Right lobe of liver (tissue), 4 donors: ENCODE results near the gene FRK.

Experiments
- POLR2A ChIP-seq: fragments of 450-650 bp; IDR thresholded peaks from one replicate; pipeline ENCODE4 v1.6.1; 2017; ENCODE audit warnings: antibody characterized with exemption, mild to moderate bottlenecking
- TF ChIP-seq, protein P1 (sequence below), 4 donors: fragments of 200-600 bp in 3 of 4; fragments of 450-650 bp in 1 of 4; IDR thresholded peaks; one replicate each; pipeline versions ENCODE4 v1.5.1 to v1.8.0; 2016 to 2022; ENCODE audit warnings: antibody characterized with exemption in 4 of 4, mild to moderate bottlenecking in 2 of 4
- donor health status: DM: no; HTN: no; CAD: no.
- donor health status: DM: no; HTN: no; CAD: no.
- donor health status: DM: no; HTN: yes; CAD: no.

DNA sequence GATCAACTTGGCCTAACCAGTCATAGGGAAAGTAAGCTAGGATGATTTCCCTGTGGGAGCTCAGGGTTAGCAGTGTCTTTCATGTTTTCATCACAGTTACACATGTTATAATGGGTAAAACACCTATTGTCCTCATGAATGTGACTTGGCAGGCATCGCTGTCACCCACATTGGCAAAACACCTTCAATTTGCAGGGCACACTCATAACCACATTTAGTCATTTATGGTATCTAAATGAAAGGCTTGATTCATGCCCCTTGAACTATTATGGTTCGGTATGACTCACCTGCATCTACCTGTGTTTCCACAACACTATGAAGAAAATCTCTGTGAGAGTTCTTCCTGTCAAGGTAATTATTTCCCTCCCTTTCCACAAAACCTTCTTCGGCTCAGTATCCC lies 49.2 kb downstream of the FRK start:
- TF ChIP-seq, protein P1, sequence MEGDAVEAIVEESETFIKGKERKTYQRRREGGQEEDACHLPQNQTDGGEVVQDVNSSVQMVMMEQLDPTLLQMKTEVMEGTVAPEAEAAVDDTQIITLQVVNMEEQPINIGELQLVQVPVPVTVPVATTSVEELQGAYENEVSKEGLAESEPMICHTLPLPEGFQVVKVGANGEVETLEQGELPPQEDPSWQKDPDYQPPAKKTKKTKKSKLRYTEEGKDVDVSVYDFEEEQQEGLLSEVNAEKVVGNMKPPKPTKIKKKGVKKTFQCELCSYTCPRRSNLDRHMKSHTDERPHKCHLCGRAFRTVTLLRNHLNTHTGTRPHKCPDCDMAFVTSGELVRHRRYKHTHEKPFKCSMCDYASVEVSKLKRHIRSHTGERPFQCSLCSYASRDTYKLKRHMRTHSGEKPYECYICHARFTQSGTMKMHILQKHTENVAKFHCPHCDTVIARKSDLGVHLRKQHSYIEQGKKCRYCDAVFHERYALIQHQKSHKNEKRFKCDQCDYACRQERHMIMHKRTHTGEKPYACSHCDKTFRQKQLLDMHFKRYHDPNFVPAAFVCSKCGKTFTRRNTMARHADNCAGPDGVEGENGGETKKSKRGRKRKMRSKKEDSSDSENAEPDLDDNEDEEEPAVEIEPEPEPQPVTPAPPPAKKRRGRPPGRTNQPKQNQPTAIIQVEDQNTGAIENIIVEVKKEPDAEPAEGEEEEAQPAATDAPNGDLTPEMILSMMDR (IDR thresholded peaks at IDR 0.05): no peak
- no peak for TF ChIP-seq POLR2A
